NCI-H748 treated with DMSO at 0.1 percent for 48 hours (cell line): ENCODE data around the gene EPX.
A peak's percentile ranks its signal among the peaks of the same experiment; 100 is the strongest.

ENCODE experiments used
- DNase-seq: peaks from one replicate; lab custom pipeline; 2025; lab: John Stamatoyannopoulos, UW

Gene EPX

DNA sequence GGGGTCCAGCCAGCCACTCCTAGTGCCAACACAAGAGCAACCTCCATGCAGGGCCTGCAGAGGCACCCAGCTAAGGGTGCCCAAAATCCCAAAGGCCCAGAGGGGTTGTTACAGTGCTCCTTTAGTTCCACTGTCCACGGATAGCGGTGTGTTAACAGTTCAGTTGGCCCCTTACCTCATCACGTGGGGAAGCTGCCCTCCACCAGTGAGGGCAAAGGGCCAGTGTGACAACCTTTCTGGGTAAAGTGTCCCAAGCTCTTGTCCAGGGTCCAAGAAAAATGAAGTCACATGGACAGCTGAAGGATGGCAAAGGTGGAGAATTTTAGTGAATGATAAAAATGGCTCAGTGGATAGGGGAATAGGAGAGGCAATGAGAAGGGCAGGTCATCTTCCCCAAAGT is 35.2 kb downstream of the EPX start:
- no peak for DNase-seq

DNA sequence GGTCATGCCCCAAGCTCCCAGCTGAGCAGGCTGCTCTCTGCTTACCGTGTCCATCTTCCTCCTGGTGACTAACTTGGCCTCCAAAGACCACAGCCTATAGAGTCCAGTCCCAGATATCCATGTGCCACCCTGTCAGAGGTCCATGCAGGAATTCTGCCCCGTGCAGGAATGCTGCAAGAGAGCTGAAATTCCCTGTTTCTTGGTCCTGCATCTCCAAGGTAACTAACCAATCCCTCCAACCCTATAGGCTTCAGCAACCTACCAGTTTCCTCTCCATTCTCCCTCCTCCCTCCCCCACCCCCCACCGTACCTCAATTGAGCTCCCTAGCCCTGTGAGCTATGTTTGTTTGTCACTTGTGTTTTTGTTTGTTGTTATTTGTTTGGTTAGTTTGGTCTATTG is 36.2 kb downstream of the EPX start:
- no peak for DNase-seq

DNA sequence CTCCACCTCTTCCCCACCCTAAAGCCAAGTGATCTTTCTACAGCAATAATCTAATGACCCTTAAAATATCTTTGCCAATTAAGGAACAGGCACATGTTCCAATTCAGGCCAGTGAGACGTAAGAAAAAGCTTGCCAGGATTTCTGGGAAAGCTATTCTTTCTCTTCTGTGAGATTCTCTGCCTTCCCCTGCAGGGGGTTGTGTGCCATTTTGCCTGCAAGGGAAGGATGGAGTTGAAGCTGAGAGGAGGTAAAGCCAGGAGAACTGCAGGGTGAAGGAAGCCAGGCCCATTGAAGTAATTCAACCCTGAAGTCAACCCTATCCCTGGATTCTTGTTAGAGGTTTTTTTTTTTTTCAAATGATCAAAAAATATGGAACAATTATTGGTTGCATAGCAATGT is 36.9 kb downstream of the EPX start:
- DNase-seq: no peak

DNA sequence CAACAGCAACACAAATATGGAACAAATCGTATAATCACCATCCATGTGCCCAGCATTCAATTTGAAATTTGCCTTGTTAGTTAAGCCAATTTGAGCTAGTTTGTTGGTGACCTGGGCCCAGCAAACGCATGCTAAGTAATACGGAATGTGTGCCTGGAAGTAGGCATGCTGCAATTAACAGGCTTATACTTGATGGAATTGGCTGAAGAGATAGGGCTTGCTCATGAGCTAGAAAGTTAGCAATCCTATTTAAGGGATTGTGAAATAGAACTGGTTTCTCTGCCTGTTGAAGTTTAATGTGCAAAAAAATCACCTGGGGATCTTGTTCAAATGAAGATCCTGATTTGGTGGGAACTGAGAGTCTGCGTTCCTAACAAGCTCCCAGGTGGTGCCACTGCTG is 37.4 kb downstream of the EPX start:
- DNase-seq: no peak

DNA sequence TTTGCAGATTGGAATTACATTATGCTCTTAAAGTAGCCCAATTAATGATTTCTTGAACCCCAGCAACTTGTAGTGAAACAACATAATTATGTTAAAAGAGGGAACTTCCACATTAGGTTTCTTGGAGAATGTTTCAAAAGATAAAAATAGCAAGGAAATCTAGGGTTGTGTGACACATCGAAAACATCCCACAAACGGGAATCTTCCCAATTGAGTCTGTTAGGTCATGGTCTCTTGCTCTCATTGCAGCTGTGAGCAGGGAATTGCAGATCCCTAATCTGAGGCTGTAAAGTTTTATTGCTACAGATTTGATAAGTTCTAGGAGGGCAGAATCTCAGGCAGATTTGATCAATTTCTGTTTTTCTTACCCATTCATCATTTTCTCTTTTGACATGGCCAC is 39.1 kb downstream of the EPX start:
- no peak for DNase-seq

DNA sequence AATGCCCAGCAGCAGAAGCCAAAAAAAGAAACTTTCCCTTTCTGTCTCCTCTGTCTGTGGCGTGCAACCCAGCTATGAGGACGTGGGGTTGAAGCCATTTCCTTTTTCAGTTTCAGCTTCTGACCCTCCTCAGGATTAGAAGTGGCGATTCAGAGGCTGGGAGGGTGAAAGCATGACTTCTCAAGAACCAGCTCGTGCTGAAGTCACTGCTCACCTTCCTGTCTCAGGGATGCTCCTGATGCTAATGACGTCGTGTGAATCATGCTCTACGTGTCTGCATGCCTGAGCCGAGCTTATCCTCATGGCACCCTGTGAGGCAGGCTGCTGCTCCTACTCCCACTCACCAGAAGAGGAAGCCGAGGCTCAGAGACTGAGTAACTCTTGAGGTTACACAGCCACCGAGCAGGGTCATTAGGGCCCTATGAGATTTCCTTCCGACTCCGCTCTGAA is 40.2 kb downstream of the EPX start:
- no peak for DNase-seq

DNA sequence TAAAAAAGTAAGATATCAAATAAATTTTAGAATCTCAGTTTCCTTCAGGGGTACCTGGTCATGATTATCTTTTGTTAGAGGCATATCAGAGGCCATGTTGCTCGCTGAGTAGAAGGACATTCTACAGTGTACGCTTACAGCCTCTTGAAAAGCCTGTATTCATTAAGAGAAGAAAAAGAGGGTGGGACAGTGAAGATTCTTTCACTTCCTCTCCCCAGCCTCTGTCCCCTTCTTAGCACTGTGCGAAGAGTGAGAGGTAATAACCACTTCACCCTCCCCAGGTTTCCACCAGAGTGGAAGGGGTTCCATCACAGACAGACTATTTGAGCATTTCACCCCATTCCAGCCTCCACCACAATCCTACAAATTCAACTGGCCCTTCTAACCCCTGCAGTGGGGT is 41.0 kb downstream of the EPX start:
- DNase-seq: no peak

DNA sequence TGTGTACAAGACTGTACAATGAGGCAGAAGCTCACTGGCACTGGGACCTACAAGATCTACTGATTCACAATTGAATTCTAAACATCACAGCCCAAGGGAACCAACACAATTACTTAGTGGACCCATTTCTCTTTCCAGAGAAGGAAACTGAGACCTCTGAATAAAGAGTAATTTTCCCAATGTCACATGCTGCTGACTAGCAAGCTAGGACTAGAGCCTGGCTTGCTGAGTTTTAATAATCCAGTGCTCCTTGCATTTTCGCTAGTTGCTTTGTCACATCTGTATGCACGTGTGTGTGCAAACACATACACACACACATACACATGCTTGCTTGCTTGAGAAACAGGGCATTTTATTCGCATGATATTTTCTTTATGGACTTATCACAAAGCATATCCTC is 42.0 kb downstream of the EPX start:
- DNase-seq: no peak

DNA sequence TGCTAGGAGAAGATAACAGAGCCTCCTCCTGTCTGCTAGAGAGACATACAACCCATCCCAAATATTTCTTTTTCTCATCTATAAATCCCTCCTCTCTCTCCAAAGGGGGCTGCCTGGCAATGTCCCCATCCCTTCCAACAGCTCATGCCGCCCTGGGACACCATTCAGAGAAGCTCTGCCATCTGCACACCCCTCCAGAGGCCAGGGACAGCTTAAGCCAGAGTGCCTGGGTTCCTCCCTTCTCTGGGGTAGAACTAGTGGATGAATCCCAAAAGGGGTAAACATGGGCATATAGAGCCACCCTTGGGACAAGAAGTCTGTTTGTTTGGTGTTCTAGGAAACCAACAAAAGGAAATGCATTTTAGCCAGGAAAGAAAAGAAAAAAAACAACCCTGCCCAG is 43.3 kb downstream of the EPX start:
- DNase-seq: no peak

DNA sequence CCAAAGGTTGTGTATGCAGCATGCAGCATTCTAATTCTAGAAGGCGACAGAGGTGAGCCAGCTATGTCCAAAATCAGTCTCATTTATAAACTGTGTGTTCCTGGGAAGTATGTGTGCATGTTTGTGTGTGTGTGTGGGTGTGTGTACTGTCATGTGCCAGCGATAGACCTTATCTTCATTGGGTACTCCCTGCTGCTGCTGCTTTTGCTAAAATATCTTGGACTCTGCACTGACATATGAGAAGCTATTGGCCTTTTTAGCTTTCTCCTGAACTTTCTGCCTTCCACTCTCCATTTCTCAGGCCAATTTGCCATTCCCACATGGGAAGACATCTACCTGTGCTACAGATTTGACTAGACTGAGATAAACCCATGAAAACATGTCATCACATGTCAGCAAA is 43.9 kb downstream of the EPX start:
- no peak for DNase-seq

DNA sequence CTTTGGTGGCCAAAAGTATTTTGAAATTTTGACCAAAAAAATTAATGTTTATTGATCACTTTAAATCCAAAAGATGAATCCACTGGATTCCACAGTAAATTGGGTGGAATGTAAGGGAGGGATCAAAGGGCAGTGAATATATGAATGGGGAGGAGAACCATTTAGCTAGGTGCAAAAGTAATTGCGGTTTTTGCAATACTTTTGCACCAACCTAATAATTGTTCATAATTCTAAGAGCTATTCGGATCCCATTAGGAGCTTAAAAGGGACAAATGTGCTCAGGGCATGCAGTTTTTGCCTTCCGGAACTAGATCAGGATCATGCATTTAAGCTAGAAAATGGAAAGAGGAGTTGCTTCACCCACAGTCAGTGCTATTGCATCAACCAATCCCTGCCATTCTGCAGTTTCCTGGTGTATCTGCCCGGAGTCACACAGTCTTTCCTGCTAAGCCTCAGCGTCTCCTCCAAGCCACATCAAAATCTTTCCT is 45.7 kb downstream of the EPX start, which contains the start of gene LPO:
LPO (plus strand) TSS at position 438 of the 488 bp plus-strand sequence. CDS start 4,396 bp downstream, outside the sequence.
- no peak for DNase-seq

DNA sequence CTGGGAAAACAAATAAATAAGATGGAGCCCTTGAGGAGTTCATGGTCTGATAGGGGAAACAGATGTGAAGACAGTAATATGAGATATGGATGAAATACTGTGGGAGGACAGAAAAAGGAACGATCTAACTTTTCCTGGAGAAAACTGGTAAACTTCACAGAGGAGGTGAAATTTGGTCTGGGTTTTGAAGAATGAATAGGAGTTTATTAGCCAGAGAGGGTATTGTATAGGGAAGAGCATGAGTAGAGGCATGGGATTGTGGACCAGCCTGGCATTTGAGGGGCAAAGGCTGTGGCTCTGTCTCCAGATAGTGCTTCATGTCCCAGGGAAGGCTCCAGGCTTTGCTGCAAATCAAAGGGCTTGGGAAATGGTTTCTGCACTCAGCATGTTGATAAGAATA is 47.5 kb downstream of the EPX start:
- no peak for DNase-seq

DNA sequence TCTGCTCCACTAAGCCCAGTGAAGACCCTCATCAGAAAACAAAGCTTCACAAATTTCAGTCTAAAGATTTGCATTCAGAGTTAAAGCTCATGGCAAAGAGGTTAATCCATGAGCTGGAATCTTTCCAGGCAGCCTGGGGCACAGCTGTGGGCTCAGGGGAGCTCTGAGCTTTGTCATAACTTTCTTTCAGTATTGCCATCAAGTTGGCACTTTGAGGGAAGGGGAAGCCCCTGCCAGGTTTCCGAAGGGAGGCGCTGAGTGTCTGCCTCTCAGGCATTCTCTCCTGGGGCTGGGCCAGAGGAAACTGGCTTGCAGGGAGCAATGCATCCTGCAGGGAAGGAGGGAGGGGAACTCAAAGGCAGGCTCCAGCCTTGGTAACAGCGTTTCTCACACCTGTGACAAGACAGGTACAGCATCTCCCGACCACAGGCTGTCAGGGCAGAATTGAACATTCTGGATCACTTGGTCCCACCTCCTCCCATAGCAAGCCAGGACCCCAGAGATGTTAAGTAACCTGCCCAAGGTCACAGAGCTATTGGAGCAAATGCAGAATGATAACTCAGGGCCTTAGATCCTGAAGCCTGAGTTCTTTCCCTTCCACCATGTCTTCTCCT is 49.8 kb downstream of the EPX start:
- DNase-seq: no peak

DNA sequence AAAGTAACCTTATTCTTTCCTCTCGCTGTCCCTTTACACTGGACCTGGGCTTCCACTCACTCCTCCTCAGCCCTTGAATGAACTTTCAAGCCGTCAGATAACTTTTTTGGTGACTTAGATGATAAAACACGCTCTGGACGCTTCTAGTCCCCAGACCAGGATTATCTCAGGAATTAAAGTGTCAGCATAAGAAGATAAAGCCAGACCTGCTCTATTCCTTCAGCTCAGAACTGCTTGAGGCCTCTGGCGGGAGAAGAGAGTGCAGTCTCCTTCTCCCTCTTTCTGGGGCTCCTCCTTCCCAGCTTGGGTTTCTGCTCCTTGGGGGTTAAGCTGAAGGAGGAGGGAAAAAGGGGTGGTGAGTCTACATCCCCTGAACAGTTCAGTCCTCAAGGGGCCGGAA is 52.4 kb downstream of the EPX start:
- DNase-seq: no peak

DNA sequence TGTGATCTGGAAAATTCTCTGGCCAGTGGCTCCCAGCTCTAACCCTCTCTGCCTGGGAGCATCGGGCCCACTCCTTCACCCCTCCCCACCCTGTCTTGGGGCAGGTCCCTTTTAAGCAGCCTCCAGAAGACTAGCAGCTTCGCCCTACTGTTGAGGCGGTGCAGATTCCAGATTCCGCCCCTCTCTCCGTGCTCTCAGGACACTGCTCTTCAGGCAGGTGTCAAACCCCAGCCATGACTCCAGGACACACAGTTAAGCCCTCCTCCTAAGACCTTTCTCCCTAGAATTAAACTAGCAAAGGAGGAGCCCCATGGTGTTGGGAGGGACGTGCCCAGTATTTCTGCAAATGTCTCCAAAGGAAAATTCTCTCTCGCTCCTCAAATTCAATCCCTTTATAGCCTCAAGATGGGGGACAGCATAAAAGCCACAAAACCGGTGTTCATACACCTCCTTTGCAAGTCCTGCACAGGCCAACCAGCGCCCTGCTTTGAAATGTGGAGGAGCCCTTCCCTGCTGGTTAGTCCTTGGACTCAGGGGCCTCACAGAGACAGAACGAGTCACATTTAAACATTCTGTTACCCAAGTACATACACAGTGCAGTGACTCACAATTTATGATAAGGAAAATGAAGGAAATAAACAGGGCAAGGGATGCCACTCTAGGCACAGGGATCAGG is 53.0 kb downstream of the EPX start:
- DNase-seq: no peak

DNA sequence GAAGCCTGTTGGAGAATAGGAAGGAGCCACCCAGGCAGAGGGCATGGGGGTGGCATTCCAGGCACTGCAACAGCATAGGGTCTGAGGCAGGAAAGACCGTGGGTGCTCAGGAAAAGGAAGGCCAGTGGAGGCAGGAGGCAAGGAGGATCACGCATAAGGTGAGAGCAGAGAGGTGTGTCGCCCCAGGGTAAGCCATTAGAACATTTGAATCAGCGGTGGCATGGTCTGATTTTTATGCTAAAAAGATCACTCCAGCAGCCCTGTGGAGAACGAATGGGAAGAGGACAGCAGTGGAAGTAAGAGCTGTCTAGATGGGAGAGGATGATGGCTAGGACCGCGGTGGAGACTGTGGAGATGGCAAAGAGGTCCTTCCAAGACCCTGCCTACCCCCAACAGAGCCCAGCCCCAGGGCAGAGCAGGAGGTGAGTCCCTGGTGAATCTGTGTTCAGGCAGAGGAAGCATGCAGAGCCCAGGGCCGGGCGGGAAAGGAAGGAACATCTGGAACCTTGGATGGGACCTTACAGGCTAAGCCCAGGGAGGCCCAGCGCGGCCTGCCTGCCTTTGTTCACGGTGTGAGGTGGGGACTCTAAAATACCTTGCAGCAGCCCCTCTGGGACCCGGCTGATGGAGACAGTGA is 53.7 kb downstream of the EPX start:
- DNase-seq: no peak

DNA sequence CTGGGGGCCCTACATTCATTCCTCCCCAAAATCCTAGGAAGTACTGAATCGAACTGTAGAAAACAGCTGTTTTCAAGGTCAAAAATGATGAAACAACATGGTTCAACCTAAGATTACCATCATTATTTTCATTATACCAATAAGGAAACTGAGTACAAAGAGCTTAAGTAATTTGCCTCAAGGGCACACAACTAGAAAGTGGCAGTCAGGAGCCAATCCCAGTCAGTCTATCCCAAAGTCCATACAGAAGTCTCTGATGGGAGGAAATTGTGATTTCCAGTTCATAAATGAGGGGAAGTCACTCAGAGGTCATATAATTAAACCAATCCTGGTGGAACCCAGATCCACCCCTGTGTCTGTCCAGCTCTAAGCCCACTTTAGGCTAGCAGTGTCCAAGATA is 54.3 kb downstream of the EPX start:
- no peak for DNase-seq

DNA sequence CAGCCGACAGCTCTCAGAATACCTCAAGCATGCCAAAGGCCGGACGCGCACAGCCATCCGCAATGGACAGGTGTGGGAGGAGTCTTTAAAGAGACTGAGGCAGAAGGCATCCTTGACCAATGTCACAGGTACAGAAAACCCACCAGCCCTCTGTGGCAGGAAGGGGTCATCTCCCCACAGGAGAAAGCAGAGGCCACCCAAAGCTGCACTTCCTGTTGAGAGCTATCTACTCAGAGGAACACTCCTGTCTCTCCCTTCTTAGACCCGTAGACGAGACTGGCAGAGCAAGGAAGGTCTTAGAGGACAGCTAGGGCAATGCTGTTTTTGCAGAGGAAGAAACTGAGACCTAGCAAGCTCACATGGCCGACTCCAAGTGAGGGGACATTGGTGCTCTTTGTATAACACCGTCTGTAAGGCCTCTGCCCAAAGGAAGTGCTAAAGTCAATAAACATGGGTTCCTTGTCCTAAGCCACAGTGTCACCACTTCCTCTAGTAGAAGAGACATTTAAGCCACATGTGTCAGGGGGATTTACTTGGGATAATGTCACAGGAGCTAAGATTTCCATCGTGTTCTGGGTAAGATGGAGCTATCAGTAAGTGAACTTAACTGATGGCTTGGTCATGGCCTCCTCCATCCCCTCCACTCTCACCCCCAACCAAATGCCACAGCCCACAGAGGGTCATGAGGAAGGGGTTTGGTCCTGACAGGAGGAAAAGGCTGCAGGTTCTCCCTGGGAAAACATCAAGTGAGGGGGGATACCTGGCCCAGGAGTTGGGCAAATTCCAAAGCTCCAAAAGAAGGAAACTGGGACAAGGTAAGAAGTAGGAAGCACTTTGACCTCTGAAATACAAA is 55.2 kb downstream of the EPX start:
- DNase-seq: no peak

DNA sequence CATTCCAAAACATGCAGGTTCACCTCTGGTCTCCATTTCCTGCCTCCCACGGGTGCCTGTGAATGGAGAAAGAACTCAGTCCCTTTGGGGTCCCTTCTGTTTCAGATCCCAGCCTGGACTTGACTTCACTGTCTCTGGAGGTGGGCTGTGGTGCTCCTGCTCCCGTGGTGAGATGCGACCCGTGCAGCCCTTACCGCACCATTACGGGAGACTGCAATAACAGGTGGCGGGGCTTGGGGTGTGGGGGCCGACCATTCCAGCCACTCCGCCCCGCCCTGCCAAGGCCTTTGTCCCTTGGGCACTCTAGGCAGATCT is 56.4 kb downstream of the EPX start:
- no peak for DNase-seq

DNA sequence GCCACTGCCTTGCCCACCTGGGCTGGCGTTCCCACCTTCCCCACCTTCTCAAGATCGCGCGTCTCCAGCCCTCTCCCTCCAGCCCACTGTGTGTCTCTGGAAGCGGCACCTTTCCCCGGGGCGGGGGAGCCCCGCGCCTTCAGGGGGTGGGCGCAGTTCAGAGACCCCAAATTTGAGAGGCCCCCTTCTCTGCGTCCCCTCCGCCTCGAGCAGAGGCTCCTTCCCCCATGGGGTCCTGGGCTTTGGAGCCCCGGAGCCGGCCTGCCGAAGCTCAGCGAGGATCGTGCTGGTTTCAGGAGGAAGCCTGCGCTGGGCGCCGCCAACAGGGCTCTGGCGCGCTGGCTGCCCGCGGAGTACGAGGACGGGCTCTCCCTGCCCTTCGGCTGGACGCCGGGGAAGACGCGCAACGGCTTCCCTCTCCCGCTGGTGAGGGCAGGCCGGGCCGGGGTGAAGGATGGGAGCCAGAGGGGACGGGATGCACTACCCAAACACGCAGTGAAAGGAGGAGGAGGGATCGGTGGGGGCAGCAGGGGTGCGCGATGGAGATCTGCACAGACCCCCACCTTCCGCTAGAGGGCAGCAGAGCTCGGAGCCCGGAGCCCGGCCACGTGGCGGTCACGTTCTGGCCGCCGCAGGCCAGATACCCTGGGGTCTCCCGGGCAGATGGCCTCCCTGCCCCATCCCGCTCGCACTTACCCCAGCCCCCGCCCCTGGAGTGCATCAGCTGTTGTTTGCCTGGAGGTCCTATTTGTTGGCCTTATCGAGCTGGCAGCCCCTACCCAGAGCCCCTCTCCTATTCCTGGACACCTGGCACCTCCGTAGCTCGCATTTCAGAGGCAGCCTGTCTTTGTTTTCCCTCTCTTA is 57.0 kb downstream of the EPX start:
- DNase-seq: peak; percentile 52

DNA sequence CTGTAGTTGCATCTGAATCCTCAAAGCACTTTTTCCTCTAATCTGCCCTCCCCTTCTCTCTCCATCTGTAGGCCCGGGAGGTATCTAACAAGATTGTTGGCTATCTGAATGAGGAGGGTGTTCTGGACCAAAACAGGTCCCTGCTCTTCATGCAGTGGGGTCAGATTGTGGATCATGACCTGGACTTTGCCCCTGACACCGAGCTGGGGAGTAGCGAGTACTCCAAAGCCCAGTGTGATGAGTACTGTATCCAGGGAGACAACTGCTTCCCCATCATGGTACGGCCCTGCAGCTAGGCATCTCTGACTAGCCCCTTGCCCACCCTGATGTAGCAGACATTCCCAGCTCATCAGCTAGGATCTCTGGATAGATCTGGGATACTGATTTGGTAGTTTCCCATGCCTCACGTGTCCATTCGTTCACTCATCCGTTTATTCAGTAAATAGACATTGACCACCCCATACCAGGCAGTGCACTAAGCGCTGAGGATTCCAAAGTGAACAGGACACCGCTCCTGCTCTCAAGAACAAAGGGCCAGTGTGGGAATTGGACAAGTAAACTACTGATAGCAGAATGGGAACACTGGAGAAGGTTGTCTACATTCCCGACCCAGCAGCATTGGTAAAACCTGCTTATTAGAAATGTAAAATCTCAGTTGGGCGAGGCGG is 58.0 kb downstream of the EPX start:
- no peak for DNase-seq
